Measurements from ENCODE around the gene EGFR. TPM values are rescaled to one million over a fixed set of nuclear protein-coding genes. Genes with fewer than 3 reads are reported as not detected.

EGFR gene
- total and polyA plus RNA-seq, 2 donors (not counting 1 experiment from before 2014, with no cell fraction given) = 55.3 to 62.8 TPM

GRCh38 chr7:55145606-55146005, 126.8 kb downstream of the EGFR start:
- Histone ChIP-seq H4K20me1 (ENCODE audit: control insufficient read depth, extremely low read depth, insufficient read depth, low read length) (no peaks in the 10 kb centered on the region), H3K9ac (ENCODE audit: insufficient read depth, low read length) (no peak overlapping the region), H3K36me3 (ENCODE audit: control insufficient read depth, insufficient read depth, low read length) (peaks cover 32% of the 10 kb centered on the region), H3K27me3 (ENCODE audit: control insufficient read depth, insufficient read depth, low read length) (no peaks in the 10 kb centered on the region), H3K27ac (ENCODE audit: insufficient read depth, low read length) (no peak overlapping the region), H3K9me3 (ENCODE audit: control insufficient read depth, insufficient read depth, low read depth, low read length) (no peaks in the 10 kb centered on the region), H3K4me3 (replicated peaks in 1 of 4; ENCODE audit: control extremely low read depth in 1 of 4, insufficient read depth in 1 of 4, low read depth in 3 of 4, low read length in 4 of 4) (no peak overlapping the region), H2AFZ (ENCODE audit: low read length) (no peak overlapping the region), H3K4me2 (ENCODE audit: extremely low read depth, insufficient read depth, low read length) (no peak overlapping the region), H3K79me2 (ENCODE audit: control insufficient read depth, insufficient read depth, low read length) (peaks cover 11% of the 10 kb centered on the region), H3K4me1 (ENCODE audit: control insufficient read depth, extremely low read depth, insufficient read depth, low read length) (peaks cover 6% of the 10 kb centered on the region)
- TF ChIP-seq EZH2 (IDR thresholded peaks at IDR 0.05; ENCODE audit: low read length, missing control alignments) (no peak), CTCF (conservative IDR thresholded peaks at IDR 0.05 in 1 of 2, IDR thresholded peaks at IDR 0.05 in 1 of 2; ENCODE audit: low read depth in 1 of 2, low read length in 2 of 2) (no peak)
- no peak for DNase-seq (ENCODE audit: low read depth in 2 of 2)

GRCh38 chr7:55147101-55147500, 128.3 kb downstream of the EGFR start:
- DNase-seq (ENCODE audit: low read depth in 2 of 2) = no peak
- Histone ChIP-seq H3K9me3 (ENCODE audit: control insufficient read depth, insufficient read depth, low read depth, low read length) (no peaks in the 10 kb centered on the region), H4K20me1 (ENCODE audit: control insufficient read depth, extremely low read depth, insufficient read depth, low read length) (no peaks in the 10 kb centered on the region), H3K27ac (ENCODE audit: insufficient read depth, low read length) (no peak overlapping the region), H3K9ac (ENCODE audit: insufficient read depth, low read length) (no peak overlapping the region), H3K4me1 (ENCODE audit: control insufficient read depth, extremely low read depth, insufficient read depth, low read length) (peaks cover 2% of the 10 kb centered on the region), H3K79me2 (ENCODE audit: control insufficient read depth, insufficient read depth, low read length) (peaks cover 5% of the 10 kb centered on the region), H3K36me3 (ENCODE audit: control insufficient read depth, insufficient read depth, low read length) (peaks cover 39% of the 10 kb centered on the region), H2AFZ (ENCODE audit: low read length) (no peak overlapping the region), H3K27me3 (ENCODE audit: control insufficient read depth, insufficient read depth, low read length) (no peaks in the 10 kb centered on the region), H3K4me2 (ENCODE audit: extremely low read depth, insufficient read depth, low read length) (no peak overlapping the region), H3K4me3 (replicated peaks in 1 of 4; ENCODE audit: control extremely low read depth in 1 of 4, insufficient read depth in 1 of 4, low read depth in 3 of 4, low read length in 4 of 4) (no peak overlapping the region)
- TF ChIP-seq CTCF (conservative IDR thresholded peaks at IDR 0.05 in 1 of 2, IDR thresholded peaks at IDR 0.05 in 1 of 2; ENCODE audit: low read depth in 1 of 2, low read length in 2 of 2) (no peak), EZH2 (IDR thresholded peaks at IDR 0.05; ENCODE audit: low read length, missing control alignments) (no peak)

GRCh38 chr7:55147736-55148135, 128.9 kb downstream of the EGFR start:
- Histone ChIP-seq H3K9me3 (ENCODE audit: control insufficient read depth, insufficient read depth, low read depth, low read length) (no peaks in the 10 kb centered on the region), H3K27me3 (ENCODE audit: control insufficient read depth, insufficient read depth, low read length) (no peaks in the 10 kb centered on the region), H4K20me1 (ENCODE audit: control insufficient read depth, extremely low read depth, insufficient read depth, low read length) (no peaks in the 10 kb centered on the region), H3K9ac (ENCODE audit: insufficient read depth, low read length) (no peak overlapping the region), H2AFZ (ENCODE audit: low read length) (no peak overlapping the region), H3K79me2 (ENCODE audit: control insufficient read depth, insufficient read depth, low read length) (peaks cover 4% of the 10 kb centered on the region), H3K36me3 (ENCODE audit: control insufficient read depth, insufficient read depth, low read length) (peaks cover 42% of the 10 kb centered on the region), H3K4me1 (ENCODE audit: control insufficient read depth, extremely low read depth, insufficient read depth, low read length) (peaks cover 2% of the 10 kb centered on the region), H3K27ac (ENCODE audit: insufficient read depth, low read length) (no peak overlapping the region), H3K4me3 (replicated peaks in 1 of 4; ENCODE audit: control extremely low read depth in 1 of 4, insufficient read depth in 1 of 4, low read depth in 3 of 4, low read length in 4 of 4) (no peak overlapping the region), H3K4me2 (ENCODE audit: extremely low read depth, insufficient read depth, low read length) (no peak overlapping the region)
- TF ChIP-seq CTCF (conservative IDR thresholded peaks at IDR 0.05 in 1 of 2, IDR thresholded peaks at IDR 0.05 in 1 of 2; ENCODE audit: low read depth in 1 of 2, low read length in 2 of 2) (no peak), EZH2 (IDR thresholded peaks at IDR 0.05; ENCODE audit: low read length, missing control alignments) (no peak)
- DNase-seq (ENCODE audit: low read depth in 2 of 2) = no peak

Measured in fibroblast of lung (primary cell).